GM19455 (cell line): Measurements from ENCODE around the gene PLVAP.
"Not testable (repeated sequence)": the region's sequence is repeated elsewhere in the genome, so short reads cannot be mapped to it uniquely, and the experiment has no call there.

Experiments used
- ATAC-seq: cut with Tn5 transposase; IDR thresholded peaks from one replicate; pipeline ENCODE4 v1.9.1; 2021; ENCODE audit not compliant: unreplicated experiment

PLVAP gene

GRCh38 chr19:17402982-17403855 lies 26.1 kb upstream of the PLVAP start:
- ATAC-seq: no peak

- ATAC-seq: no peak
Observed at GRCh38 chr19:17401628-17402027, 24.5 kb upstream of the PLVAP start.

- ATAC-seq: no peak
Observed at GRCh38 chr19:17398902-17399527, 21.9 kb upstream of the PLVAP start.

- no peak for ATAC-seq
Observed at GRCh38 chr19:17394891-17395415, 17.8 kb upstream of the PLVAP start.

- no peak for ATAC-seq
Observed at GRCh38 chr19:17393914-17394313, 16.8 kb upstream of the PLVAP start, which contains the start of gene CCDC194. CCDC194 (minus strand) TSS chr19:17394196; CDS start chr19:17394158, 38 bp downstream.

- no peak for ATAC-seq
Observed at GRCh38 chr19:17393002-17393401, 15.9 kb upstream of the PLVAP start.

- peak; percentile 9 for ATAC-seq
Observed at GRCh38 chr19:17391371-17392151, 14.4 kb upstream of the PLVAP start.

GRCh38 chr19:17390665-17391370 lies 13.7 kb upstream of the PLVAP start:
- ATAC-seq: peak; percentile 70

GRCh38 chr19:17389957-17390664 lies 13.0 kb upstream of the PLVAP start:
- ATAC-seq: no peak

- no peak for ATAC-seq
Observed at GRCh38 chr19:17389288-17389687, 12.1 kb upstream of the PLVAP start.

GRCh38 chr19:17385878-17386611 lies 8.9 kb upstream of the PLVAP start:
- ATAC-seq: no peak

GRCh38 chr19:17380426-17381138 lies 3.4 kb upstream of the PLVAP start:
- ATAC-seq: no peak

GRCh38 chr19:17379221-17379631 lies 2.1 kb upstream of the PLVAP start:
- no peak for ATAC-seq

- no peak for ATAC-seq
Observed at GRCh38 chr19:17378271-17378670, 1.1 kb upstream of the PLVAP start.

- no peak for ATAC-seq
Observed at GRCh38 chr19:17370026-17370587, 7.0 kb downstream of the PLVAP start.

- no peak for ATAC-seq
Observed at GRCh38 chr19:17365361-17365760, 11.8 kb downstream of the PLVAP start.

- not testable (repeated sequence) for ATAC-seq
Observed at GRCh38 chr19:17363852-17364605, 13.1 kb downstream of the PLVAP start.
